T1000 (cell line): ENCODE results near the gene IVNS1ABP.

Experiments used
- DNase-seq: peaks from one replicate; lab custom pipeline; 2025; ENCODE audit warnings: mixed read lengths; lab: John Stamatoyannopoulos, UW

Gene IVNS1ABP

DNA sequence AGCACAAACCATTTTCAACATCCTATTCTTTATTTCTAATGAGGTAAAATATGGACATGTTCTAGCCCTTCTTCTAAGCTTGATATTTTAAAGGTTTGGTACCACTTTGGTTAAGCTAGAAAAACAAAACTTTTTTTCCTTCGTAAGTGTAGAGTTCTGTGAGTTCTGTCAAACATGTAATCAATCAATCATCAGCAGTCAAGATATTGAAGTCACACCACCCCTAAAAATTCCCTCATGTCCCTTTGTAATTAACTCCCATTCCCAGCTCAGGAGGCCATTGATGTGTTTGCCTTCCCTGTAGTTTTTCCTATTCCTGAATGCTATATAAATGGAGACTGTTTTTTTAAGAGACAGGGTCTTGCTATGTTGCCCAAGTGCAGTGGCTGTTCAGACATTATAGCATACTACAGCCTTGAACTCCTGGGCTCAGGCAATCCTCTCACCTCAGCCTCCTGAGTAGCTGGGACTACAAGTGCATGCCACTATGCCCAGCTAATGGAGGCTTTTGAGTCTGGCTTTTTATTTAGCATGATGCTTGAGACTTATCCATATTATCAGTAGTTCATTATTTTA lies 23.0 kb downstream of the IVNS1ABP start:
- no peak for DNase-seq

GRCh38 chr1:185292237-185292636 lies 24.8 kb downstream of the IVNS1ABP start:
- no peak for DNase-seq

GRCh38 chr1:185291652-185292051 lies 25.4 kb downstream of the IVNS1ABP start:
- no peak for DNase-seq

- DNase-seq, result no peak
Measured at GRCh38 chr1:185291159-185291558, 25.9 kb downstream of the IVNS1ABP start.

- no peak for DNase-seq
Measured at GRCh38 chr1:185289880-185290279, 27.2 kb downstream of the IVNS1ABP start.

DNA sequence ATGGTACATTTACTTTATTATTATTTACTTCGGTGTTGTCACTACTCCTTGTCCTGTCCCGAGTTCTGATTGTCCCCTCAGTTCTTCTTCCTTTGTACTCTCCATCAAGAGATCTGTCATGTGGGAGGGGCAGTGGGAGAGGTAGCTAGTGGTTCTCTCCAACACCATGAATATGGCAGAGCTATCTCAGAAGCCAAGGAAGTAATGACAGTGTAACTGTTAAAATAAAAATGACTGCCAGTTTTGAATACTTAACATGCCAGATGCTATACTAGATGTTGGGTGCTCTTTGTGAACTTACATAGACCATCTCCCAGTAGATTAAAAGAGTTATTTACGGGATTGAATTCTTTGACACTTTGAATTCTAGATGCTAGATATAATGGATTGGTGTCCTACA lies 28.6 kb downstream of the IVNS1ABP start:
- no peak for DNase-seq

- DNase-seq, result no peak
Measured at GRCh38 chr1:185287451-185287850, 29.6 kb downstream of the IVNS1ABP start.

- DNase-seq, result no peak
Measured at GRCh38 chr1:185284533-185285276, 32.3 kb downstream of the IVNS1ABP start.

- DNase-seq, result no peak
Measured at GRCh38 chr1:185284116-185284515, 32.9 kb downstream of the IVNS1ABP start.

GRCh38 chr1:185281245-185281644 lies 35.8 kb downstream of the IVNS1ABP start:
- no peak for DNase-seq

DNA sequence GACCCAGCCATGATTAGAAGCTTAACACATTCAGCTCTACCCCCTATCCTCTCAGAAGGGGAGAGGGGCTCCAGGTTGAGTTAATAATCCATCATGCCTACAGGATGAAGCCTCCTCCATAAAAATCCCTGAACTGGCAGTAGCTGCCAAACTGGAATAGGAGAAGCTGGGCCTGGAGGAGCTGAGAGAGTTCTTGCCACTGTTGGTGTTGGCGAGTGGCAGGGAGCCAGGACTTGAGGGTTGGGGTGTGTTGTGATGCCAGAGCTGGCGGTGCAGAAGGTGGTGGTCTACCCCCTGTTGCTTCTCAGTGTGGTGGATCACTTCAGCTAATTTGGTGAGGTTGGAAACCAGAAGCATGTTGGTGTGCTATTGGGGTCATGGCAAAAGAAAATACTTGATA lies 36.5 kb downstream of the IVNS1ABP start:
- no peak for DNase-seq

DNA sequence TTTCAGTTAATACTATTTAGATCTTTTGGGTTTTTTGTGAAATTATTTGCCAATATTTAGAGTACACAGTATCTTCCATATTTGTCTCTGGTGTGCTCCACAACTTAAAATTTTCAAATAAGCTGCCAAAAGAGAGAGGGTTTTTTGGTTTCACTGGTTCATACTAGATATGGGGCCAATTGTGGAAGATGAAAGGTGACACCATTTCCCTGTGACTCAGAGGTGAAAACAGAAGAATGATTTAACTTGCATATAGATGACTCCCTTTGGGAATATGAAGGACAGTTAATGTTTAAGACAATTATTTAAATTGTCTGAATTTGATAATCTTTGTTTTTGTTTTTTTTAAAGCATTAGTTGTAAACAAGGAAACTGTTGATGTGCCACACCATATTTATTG lies 37.5 kb downstream of the IVNS1ABP start:
- DNase-seq, result no peak

DNA sequence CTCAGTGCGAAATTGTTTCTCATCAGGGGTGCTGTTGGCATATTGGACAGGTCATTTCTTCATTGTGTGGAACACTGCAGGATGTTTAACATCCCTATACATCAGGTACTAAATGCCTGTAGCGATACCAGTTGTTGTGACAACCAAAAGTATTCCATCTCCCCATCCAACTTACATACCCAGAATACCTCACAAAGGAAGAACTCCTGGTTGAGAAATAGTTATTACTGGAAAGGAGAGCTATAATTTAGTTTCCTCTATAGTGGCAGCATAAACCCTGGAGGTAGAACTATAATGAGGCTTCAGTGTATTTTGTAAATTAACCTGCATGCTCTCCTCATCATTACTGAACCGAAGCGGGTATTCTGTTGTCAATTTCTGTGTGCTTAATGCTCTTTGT lies 45.1 kb downstream of the IVNS1ABP start:
- no peak for DNase-seq

GRCh38 chr1:185268352-185268751 lies 48.7 kb downstream of the IVNS1ABP start:
- DNase-seq, result no peak

GRCh38 chr1:185267701-185268100 lies 49.3 kb downstream of the IVNS1ABP start:
- no peak for DNase-seq

DNA sequence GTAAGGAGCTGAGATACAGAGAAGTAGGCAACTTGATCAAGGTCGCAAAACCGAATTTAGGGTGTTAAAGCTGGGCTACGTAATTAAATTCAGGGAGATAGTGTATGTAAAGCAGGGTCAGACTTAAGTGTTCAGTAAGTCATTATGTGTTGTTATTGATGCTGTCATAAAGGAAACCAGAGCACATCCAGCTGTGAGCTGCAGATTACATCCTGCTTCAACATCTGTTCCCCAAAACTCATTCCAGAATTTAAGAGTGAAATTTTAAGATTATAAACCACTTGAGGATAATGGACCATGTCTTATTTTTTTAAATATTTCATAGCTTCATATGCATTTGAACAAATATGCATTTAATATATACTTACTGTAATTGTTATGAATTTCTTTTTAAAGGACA lies 49.7 kb downstream of the IVNS1ABP start:
- no peak for DNase-seq

GRCh38 chr1:185265314-185265713 lies 51.7 kb downstream of the IVNS1ABP start:
- no peak for DNase-seq

DNA sequence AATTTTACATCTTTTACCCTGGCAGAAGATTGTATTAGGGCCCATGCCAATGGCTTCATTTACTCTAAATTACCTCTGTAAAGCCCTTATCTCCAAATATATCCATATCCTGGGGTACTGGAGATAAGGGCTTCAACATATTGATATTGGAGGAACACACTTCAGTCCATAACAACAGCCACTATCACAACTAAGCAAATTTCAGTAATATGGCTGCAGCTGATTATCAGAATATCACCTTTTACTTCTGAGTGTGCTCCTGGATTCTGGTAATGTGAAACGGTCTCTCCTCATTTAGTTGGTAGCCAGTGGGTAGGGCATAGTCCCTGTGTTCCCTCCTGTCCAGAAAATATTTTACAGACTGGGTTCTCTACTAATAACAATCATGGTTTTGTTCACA lies 53.3 kb downstream of the IVNS1ABP start:
- DNase-seq, result no peak

DNA sequence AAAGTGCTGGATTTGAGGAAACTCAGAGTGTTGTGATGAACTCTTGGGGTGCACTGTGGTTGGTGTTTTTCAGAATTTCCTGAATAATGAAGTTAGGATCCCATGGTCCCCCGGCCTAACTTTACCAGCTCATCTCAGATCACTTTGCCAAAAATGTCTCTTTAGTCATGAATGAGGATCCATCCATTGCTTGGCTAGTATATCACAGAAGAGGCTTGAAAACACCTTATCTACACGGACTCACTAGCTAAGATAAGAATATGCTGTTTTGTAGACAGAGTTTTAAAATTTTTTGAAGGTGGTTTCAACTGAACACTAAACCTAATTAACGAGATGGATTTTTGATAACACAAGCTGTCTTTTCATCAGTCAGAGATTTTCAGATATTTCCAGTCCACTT lies 53.8 kb downstream of the IVNS1ABP start:
- no peak for DNase-seq

DNA sequence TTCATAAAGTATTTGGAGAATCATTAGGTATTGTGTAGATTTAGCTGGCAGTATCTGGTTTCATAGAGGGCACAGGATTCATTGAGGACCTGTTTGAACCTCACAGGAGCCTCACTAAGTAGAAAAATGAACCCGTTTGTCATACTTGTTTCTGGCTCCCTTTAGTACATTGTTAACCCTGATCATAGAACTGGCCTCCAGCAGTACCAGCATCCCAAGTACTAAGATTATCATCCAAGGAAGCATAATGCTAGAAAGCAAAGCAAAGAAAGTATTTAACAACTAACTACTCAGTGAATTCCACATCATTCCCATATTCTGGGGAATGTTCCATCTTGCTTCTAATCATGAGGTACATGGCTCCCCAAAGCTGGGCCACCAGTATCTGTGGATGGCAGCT lies 54.9 kb downstream of the IVNS1ABP start:
- no peak for DNase-seq

DNA sequence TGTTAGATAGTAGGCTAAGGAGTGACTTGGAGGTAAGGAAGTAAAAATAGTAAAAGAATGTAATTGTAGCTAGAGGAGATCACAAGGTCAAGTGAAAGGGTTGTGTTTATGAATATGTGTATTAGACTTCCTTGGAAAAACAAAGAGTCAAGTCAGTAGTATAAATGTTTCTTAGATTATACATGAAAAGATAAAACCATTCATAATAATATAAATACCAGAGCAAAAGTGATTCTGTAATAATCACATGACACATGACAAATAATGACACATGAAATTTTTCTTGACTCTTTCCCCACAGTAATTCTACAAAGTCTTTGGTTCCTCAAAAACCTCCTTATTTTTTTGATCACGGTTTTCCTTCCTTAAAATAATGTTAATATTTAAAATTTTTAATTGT lies 56.4 kb downstream of the IVNS1ABP start:
- no peak for DNase-seq

- no peak for DNase-seq
Measured at GRCh38 chr1:185258676-185259075, 58.4 kb downstream of the IVNS1ABP start.

DNA sequence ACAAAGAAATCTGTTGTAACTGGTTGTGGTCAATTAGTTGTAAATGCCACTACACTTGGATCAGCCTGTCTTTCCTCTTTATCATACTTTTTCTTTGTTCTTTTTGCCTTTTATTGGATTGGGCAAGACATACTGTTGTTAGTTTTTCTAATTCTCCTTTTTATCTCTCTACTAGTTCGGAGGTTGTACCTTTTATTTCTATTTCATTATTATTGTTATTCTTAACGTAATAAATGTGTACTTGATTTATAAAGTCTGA lies 59.2 kb downstream of the IVNS1ABP start:
- DNase-seq, result no peak
